DOHH2 (cell line): ENCODE measurements around the gene B4GALNT3.

ENCODE experiments used
- H3F3A ChIP-seq: fragments of 200-600 bp; sonication (generic), shearing (Covaris generic); 2 replicates; pipeline ENCODE4 v1.6.0; 2016; ENCODE audit warnings: antibody characterized with exemption, mild to moderate bottlenecking; ENCODE audit not compliant: control insufficient read depth, insufficient read depth
- H3K27ac ChIP-seq: fragments of 200-600 bp; sonication (generic); 2 replicates; pipeline ENCODE4 v1.5.1; 2014; ENCODE audit warnings: low read depth, mild to moderate bottlenecking, low read length, moderate library complexity
- H3K27me3 ChIP-seq: fragments of 200-600 bp; sonication (generic); 2 replicates; pipeline ENCODE4 v1.6.1; 2014; ENCODE audit warnings: mild to moderate bottlenecking, low read length, mixed read lengths; ENCODE audit not compliant: control insufficient read depth
- H3K36me3 ChIP-seq: fragments of 200-600 bp; sonication (generic); 2 replicates; pipeline ENCODE4 v1.6.1; 2014; ENCODE audit warnings: mild to moderate bottlenecking, low read length, moderate library complexity, mixed read lengths; ENCODE audit not compliant: control insufficient read depth
- H3K4me1 ChIP-seq: fragments of 200-600 bp; sonication (generic); 2 replicates; pipeline ENCODE4 v1.6.1; 2014; ENCODE audit warnings: mild to moderate bottlenecking, low read length, mixed read lengths; ENCODE audit not compliant: control insufficient read depth
- H3K4me2 ChIP-seq: fragments of 200-600 bp; sonication (generic); 2 replicates; pipeline ENCODE4 v1.6.0; 2014; ENCODE audit warnings: mild to moderate bottlenecking, low read length, moderate library complexity
- H3K4me3 ChIP-seq: fragments of 200-600 bp; sonication (generic); 2 replicates; pipeline ENCODE4 v1.5.1; 2014; ENCODE audit warnings: mild to moderate bottlenecking, low read length, mixed read lengths
- H3K79me2 ChIP-seq: fragments of 200-600 bp; sonication (generic); 2 replicates; pipeline ENCODE4 v1.6.1; 2014; ENCODE audit warnings: mild to moderate bottlenecking, low read length, mixed read lengths; ENCODE audit not compliant: control insufficient read depth
- H3K9me2 ChIP-seq: fragments of 200-600 bp; sonication (generic); replicated peaks from 2 replicates; pipeline ENCODE4 v1.6.1; 2014; ENCODE audit warnings: mild to moderate bottlenecking, low read length, mixed read lengths; ENCODE audit not compliant: control insufficient read depth
- H3K9me3 ChIP-seq: fragments of 200-600 bp; sonication (generic); 2 replicates; pipeline ENCODE4 v1.6.1; 2014; ENCODE audit warnings: antibody characterized with exemption, low read length, mixed read lengths; ENCODE audit not compliant: control insufficient read depth, insufficient read depth
- H4K20me1 ChIP-seq: fragments of 200-600 bp; sonication (generic); 2 replicates; pipeline ENCODE4 v1.6.0; 2014; ENCODE audit warnings: low read depth, mild to moderate bottlenecking, antibody characterized with exemption, low read length, moderate library complexity; ENCODE audit not compliant: control insufficient read depth, insufficient read depth
- CTCF ChIP-seq: fragments of 200-600 bp; sonication (generic); IDR thresholded peaks from one replicate; pipeline ENCODE4 v1.5.1; 2014; ENCODE audit warnings: antibody characterized with exemption, mild to moderate bottlenecking, low read depth, low read length; ENCODE audit not compliant: poor library complexity, severe bottlenecking
- EZH2phosphoT487 ChIP-seq: fragments of 200-600 bp; sonication (generic); IDR thresholded peaks from 2 replicates; pipeline ENCODE4 v1.6.1; 2017; ENCODE audit warnings: borderline replicate concordance, mild to moderate bottlenecking, antibody characterized with exemption, low read length, moderate library complexity, mixed read lengths

Gene B4GALNT3

DNA sequence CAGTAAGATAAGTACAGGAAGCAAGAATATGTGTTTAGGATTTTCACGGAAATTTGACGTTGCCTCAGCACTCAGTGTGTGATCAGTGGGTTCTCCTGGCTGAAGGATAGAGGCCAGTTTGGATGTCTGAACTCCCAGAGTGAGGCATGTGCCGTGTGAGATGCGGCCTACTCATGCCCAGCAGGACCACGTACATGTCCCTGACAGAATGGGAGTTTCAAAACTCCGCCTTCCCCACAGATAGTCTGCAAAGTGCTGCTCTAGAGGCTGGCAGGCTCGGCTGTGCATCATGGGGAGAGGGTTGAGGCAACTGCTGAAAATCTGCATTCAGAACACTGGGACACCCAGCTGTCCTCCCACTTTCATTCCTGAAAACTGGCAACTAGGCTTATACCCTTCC lies 145.2 kb downstream of the B4GALNT3 start:
- Histone ChIP-seq H4K20me1 (no peaks in the 10 kb centered on the region), H3K4me1 (peaks cover 2% of the 10 kb centered on the region), H3K27ac (no peak overlapping the region), H3K79me2 (no peaks in the 10 kb centered on the region), H3K9me3 (no peaks in the 10 kb centered on the region), H3K4me2 (no peak overlapping the region), H3K27me3 (peaks cover 3% of the 10 kb centered on the region; the same call in 1 of the 2 replicates), H3F3A (no peaks in the 10 kb centered on the region), H3K36me3 (no peaks in the 10 kb centered on the region), H3K9me2 (no peaks in the 10 kb centered on the region), H3K4me3 (no peak overlapping the region)
- TF ChIP-seq CTCF (no peak), EZH2phosphoT487 (no peak)

- Histone ChIP-seq H4K20me1 (no peaks in the 10 kb centered on the region), H3K4me1 (peaks cover 16% of the 10 kb centered on the region), H3K27me3 (peaks cover 3% of the 10 kb centered on the region; the same call in 1 of the 2 replicates), H3K9me3 (no peaks in the 10 kb centered on the region), H3K4me3 (no peak overlapping the region), H3K27ac (no peak overlapping the region), H3K79me2 (no peaks in the 10 kb centered on the region), H3F3A (no peaks in the 10 kb centered on the region), H3K9me2 (no peaks in the 10 kb centered on the region), H3K4me2 (no peak overlapping the region), H3K36me3 (no peaks in the 10 kb centered on the region)
- no peak for TF ChIP-seq EZH2phosphoT487
- no peak for TF ChIP-seq CTCF
Observed at GRCh38 chr12:607541-608001, 147.8 kb downstream of the B4GALNT3 start.

DNA sequence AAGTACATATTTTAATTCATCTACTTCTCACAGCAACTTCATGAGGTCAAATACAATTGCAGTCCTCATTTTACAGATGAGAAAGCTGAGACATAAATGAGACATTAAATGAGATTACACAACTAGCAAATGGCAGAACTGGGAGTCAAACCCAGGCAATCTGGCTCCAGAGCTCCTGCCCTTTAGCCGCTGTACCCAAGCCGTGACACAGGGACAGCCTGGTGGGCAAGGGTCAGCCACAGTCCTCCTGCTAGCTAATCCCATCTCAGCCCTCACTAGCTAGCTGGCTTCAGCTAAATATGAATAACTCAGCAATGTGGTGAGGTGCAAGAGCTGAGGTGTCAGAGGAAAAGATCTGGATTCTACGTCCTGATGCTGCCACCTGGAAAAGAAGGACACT lies 148.7 kb downstream of the B4GALNT3 start:
- Histone ChIP-seq H3K79me2 (no peaks in the 10 kb centered on the region), H3K9me3 (no peaks in the 10 kb centered on the region), H3K27me3 (peaks cover 3% of the 10 kb centered on the region; the same call in 1 of the 2 replicates), H3K4me2 (no peak overlapping the region), H3F3A (no peaks in the 10 kb centered on the region), H3K4me3 (no peak overlapping the region), H3K4me1 (peaks cover 16% of the 10 kb centered on the region), H3K27ac (no peak overlapping the region), H3K9me2 (no peaks in the 10 kb centered on the region), H4K20me1 (no peaks in the 10 kb centered on the region), H3K36me3 (no peaks in the 10 kb centered on the region)
- TF ChIP-seq CTCF (no peak), EZH2phosphoT487 (no peak)
